Measurements from ENCODE around the gene PCYT1B. TPM values are rescaled to one million over a fixed set of nuclear protein-coding genes. Genes with fewer than 3 reads are reported as not detected.

PCYT1B gene
- total and polyA plus RNA-seq, 9 of the 15 experiments (the other 6 are each of a cell fraction or from before 2014, with no cell fraction given), result 0.04 to 0.34 (median 0.07) TPM; not detected in 1

- in situ Hi-C loops (cut with MboI) (no loop called here), intact Hi-C loops (cut with micrococcal nuclease) (no loop called here)
- Histone ChIP-seq H3K79me2 (ENCODE audit: control insufficient read depth, insufficient read depth, low read length) (no peaks in the 10 kb centered on the region), H3K4me1 (replicated peaks in 1 of 2; ENCODE audit: control insufficient read depth in 2 of 2, insufficient read depth in 2 of 2, low read length in 2 of 2) (no peaks in the 10 kb centered on the region; a peak in 1 of 5 replicates), H3K4me2 (ENCODE audit: insufficient read depth, low read length) (no peak overlapping the region), H3K9me1 (ENCODE audit: control insufficient read depth, insufficient read depth, low read length) (no peaks in the 10 kb centered on the region), H2AFZ (ENCODE audit: low read depth, low read length) (no peak overlapping the region), H3K9ac (ENCODE audit: insufficient read depth in 1 of 2, low read depth in 2 of 2, low read length in 2 of 2) (no peak overlapping the region), H3K36me3 (ENCODE audit: control insufficient read depth, insufficient read depth, low read length) (no peaks in the 10 kb centered on the region), H3K9me3 (replicated peaks; ENCODE audit: control insufficient read depth, insufficient read depth, low read depth, low read length) (no peaks in the 10 kb centered on the region), H3K27ac (ENCODE audit: extremely low read depth, low read depth, low read length) (no peak overlapping the region), H3K4me3 (no peak overlapping the region), H3K27me3 (ENCODE audit: control insufficient read depth in 2 of 2, insufficient read depth in 2 of 2, low read length in 2 of 2) (no peaks in the 10 kb centered on the region), H4K20me1 (replicated peaks; ENCODE audit: control insufficient read depth, insufficient read depth, low read length) (no peaks in the 10 kb centered on the region)
- TF ChIP-seq NBN (IDR thresholded peaks at IDR 0.05; ENCODE audit: low read depth) (no peak), CTBP1 (IDR thresholded peaks at IDR 0.05; ENCODE audit: borderline replicate concordance) (no peak), E2F4 (CRISPR knock-in tag; IDR thresholded peaks at IDR 0.05; ENCODE audit: low read depth) (no peak), CREB5 (CRISPR knock-in tag; IDR thresholded peaks at IDR 0.05) (no peak), NR2C1 (IDR thresholded peaks at IDR 0.05) (no peak), NR2C1 (tag; IDR thresholded peaks at IDR 0.05) (no peak), BRCA1 (IDR thresholded peaks at IDR 0.05) (no peak), BRCA1 (CRISPR knock-in tag; IDR thresholded peaks at IDR 0.05) (no peak), ZHX1 (conservative IDR thresholded peaks at IDR 0.05; ENCODE audit: low read length) (no peak), ZBTB1 (CRISPR knock-in tag; IDR thresholded peaks at IDR 0.05; ENCODE audit: borderline replicate concordance, low read depth) (no peak), ZNF23 (CRISPR knock-in tag; IDR thresholded peaks at IDR 0.05) (no peak), RNF219 (CRISPR knock-in tag; IDR thresholded peaks at IDR 0.05) (no peak), E2F1 (CRISPR knock-in tag; IDR thresholded peaks at IDR 0.05) (no peak), MEF2A (IDR thresholded peaks at IDR 0.05; ENCODE audit: control insufficient read depth, low read depth, low read length) (no peak)
- ChIA-PET POLR2A (no interaction called here), CTCF (ENCODE audit: low intra/inter-chr PET ratio) (no interaction called here)
- WGBS (ENCODE audit: insufficient coverage, low coverage, missing lambda C conversion rate), result 13% methylated on average over 3 of the region's 3 CpGs
- ATAC-seq (no peak), DNase-seq (ENCODE audit: extremely low read depth in 1 of 4, low spot score in 3 of 4) (no peak), FAIRE-seq (no peak)
- no TSS peak for BruUV-seq (replicated peaks)
Measured at GRCh38 chrX:24659646-24660045, 12.5 kb upstream of the PCYT1B start.

All from K562 (cell line).